Stimulated activated naive CD4-positive, alpha-beta T cell (primary cell): ENCODE results near the gene ELK4.

Experiments used
- DNase-seq, 6 experiments: peaks; one replicate each; lab custom pipeline; 2025; lab: John Stamatoyannopoulos, UW

The ELK4 gene

GRCh38 chr1:205581321-205581980 is 50.4 kb downstream of the ELK4 start:
- no peak for DNase-seq

GRCh38 chr1:205580923-205581180 is 51.0 kb downstream of the ELK4 start:
- no peak for DNase-seq

GRCh38 chr1:205580140-205580922 is 51.5 kb downstream of the ELK4 start:
- DNase-seq = no peak

- DNase-seq = no peak
Measured at GRCh38 chr1:205579711-205580110, 52.1 kb downstream of the ELK4 start.

- DNase-seq = no peak
Measured at GRCh38 chr1:205578780-205579571, 52.8 kb downstream of the ELK4 start.

- DNase-seq = no peak
Measured at GRCh38 chr1:205577874-205578658, 53.7 kb downstream of the ELK4 start.

GRCh38 chr1:205576805-205577761 is 54.7 kb downstream of the ELK4 start:
- no peak for DNase-seq

- DNase-seq = no peak
Measured at GRCh38 chr1:205576011-205576410, 55.8 kb downstream of the ELK4 start.

GRCh38 chr1:205575294-205575885 is 56.4 kb downstream of the ELK4 start:
- DNase-seq = no peak

GRCh38 chr1:205572421-205572820 is 59.4 kb downstream of the ELK4 start:
- DNase-seq = no peak

GRCh38 chr1:205571747-205572146 is 60.1 kb downstream of the ELK4 start:
- DNase-seq = no peak

- no peak for DNase-seq
Measured at GRCh38 chr1:205570796-205571537, 60.8 kb downstream of the ELK4 start.

- DNase-seq = no peak
Measured at GRCh38 chr1:205570173-205570501, 61.7 kb downstream of the ELK4 start.

GRCh38 chr1:205569411-205570172 is 62.2 kb downstream of the ELK4 start:
- DNase-seq = no peak

- no peak for DNase-seq
Measured at GRCh38 chr1:205568469-205569361, 63.1 kb downstream of the ELK4 start.

- no peak for DNase-seq
Measured at GRCh38 chr1:205568135-205568468, 63.7 kb downstream of the ELK4 start.

- DNase-seq = no peak
Measured at GRCh38 chr1:205567716-205568115, 64.1 kb downstream of the ELK4 start.

- DNase-seq = no peak
Measured at GRCh38 chr1:205565799-205566198, 66.0 kb downstream of the ELK4 start.
